SK-N-SH (cell line): ENCODE results near the gene ZBED3.

Source experiments
- CTCF ChIP-seq: fragments of 200-600 bp; sonication (generic); IDR thresholded peaks from 2 replicates; pipeline ENCODE4 v1.6.1; 2017; ENCODE audit warnings: antibody characterized with exemption, mild to moderate bottlenecking, moderate library complexity
- EP300 ChIP-seq, 2 experiments: IDR thresholded peaks; 2 replicates each; pipeline versions ENCODE4 v1.4.0 to v1.6.1; 2012; ENCODE audit warnings: borderline replicate concordance in 1 of 2, low read depth in 1 of 2, low read length in 1 of 2
- GABPA ChIP-seq: IDR thresholded peaks from 2 replicates; pipeline ENCODE4 v1.4.0; 2012; ENCODE audit warnings: low read depth, mild to moderate bottlenecking

- TF ChIP-seq CTCF (no peak), GABPA (no peak), EP300 (IDR thresholded peaks at IDR 0.05; ENCODE audit: borderline replicate concordance in 1 of 2, low read depth in 1 of 2, low read length in 1 of 2) (no peak)
Measured at GRCh38 chr5:77035950-77036349, 51.1 kb downstream of the ZBED3 start.
